Esophagus (tissue), 2 donors: ENCODE data around the gene TMEM161B. TPM values are rescaled to one million over a fixed set of nuclear protein-coding genes. Genes with fewer than 3 reads are reported as not detected.
"Not testable (repeated sequence)": the region's sequence is repeated elsewhere in the genome, so short reads cannot be mapped to it uniquely, and the experiment has no call there.

ENCODE experiments used
- H3K27ac ChIP-seq, 2 donors: one replicate each; pipeline ENCODE4 v1.5.1; 2013; ENCODE audit warnings: low read depth in 2 of 2, mild to moderate bottlenecking in 2 of 2, inconsistent platforms in 1 of 2, low read length in 1 of 2, moderate library complexity in 1 of 2
- H3K27me3 ChIP-seq, 2 donors: one replicate each; pipeline ENCODE4 v1.6.1; 2013; ENCODE audit warnings: low read length in 2 of 2, control low read depth in 1 of 2, mild to moderate bottlenecking in 1 of 2; ENCODE audit not compliant: insufficient read depth in 2 of 2, control insufficient read depth in 1 of 2
- H3K36me3 ChIP-seq, 2 donors: one replicate each; pipeline ENCODE4 v1.6.1; 2013; ENCODE audit warnings: low read length in 1 of 2; ENCODE audit not compliant: control insufficient read depth in 2 of 2, insufficient read depth in 2 of 2
- H3K4me1 ChIP-seq, 2 donors: one replicate each; pipeline ENCODE4 v1.6.1; 2013; ENCODE audit warnings: low read length in 1 of 2; ENCODE audit not compliant: control insufficient read depth in 2 of 2, insufficient read depth in 2 of 2
- H3K4me3 ChIP-seq, 2 donors: one replicate each; pipeline ENCODE4 v1.5.1; 2013; ENCODE audit warnings: low read length in 2 of 2, mild to moderate bottlenecking in 2 of 2, low read depth in 1 of 2, moderate library complexity in 1 of 2
- H3K9me3 ChIP-seq, 2 donors: one replicate each; pipeline ENCODE4 v1.6.1; 2013; ENCODE audit warnings: mild to moderate bottlenecking in 2 of 2, low read depth in 1 of 2, low read length in 1 of 2, moderate library complexity in 1 of 2; ENCODE audit not compliant: control insufficient read depth in 2 of 2, insufficient read depth in 1 of 2
- WGBS, 2 donors: extraction: QIAGEN DNeasy Blood & Tissue Kit; methylation state at CpG; one replicate each; pipeline ENCODE4 v1.1.7; 2013; 5-methylcytosine and 5-hydroxymethylcytosine counted together
- polyA plus RNA-seq, 2 donors: library from polyadenylated mRNA; stranded (reverse); fragments of 200-250 nt; gene quantifications; one replicate each; pipeline ENCODE4 v1.2.3, GENCODE V29; 2013
- donor health status: healthy with polysubstance abuse.
- donor health status: Bipolar disorder and iron deficiency.

The TMEM161B gene
- polyA plus RNA-seq, 2 donors, result 5.0 to 6.7 TPM

GRCh38 chr5:88279584-88279983 lies 10.9 kb upstream of the TMEM161B start:
- Histone ChIP-seq H3K27ac (no peak overlapping the region), H3K4me3 (no peak overlapping the region), H3K27me3 (no peaks in the 10 kb centered on the region), H3K9me3 (no peaks in the 10 kb centered on the region), H3K4me1 (no peaks in the 10 kb centered on the region), H3K36me3 (no peaks in the 10 kb centered on the region)
- WGBS, 2 donors, result 93 to 100% methylated on average over 1 of the region's 1 CpG

GRCh38 chr5:88276378-88276777 lies 7.7 kb upstream of the TMEM161B start:
- Histone ChIP-seq H3K9me3 (no peaks in the 10 kb centered on the region), H3K4me1 (no peaks in the 10 kb centered on the region), H3K27ac (no peak overlapping the region), H3K4me3 (no peak overlapping the region), H3K27me3 (no peaks in the 10 kb centered on the region), H3K36me3 (no peaks in the 10 kb centered on the region)
- 90 to 97% methylated on average over 1 of the region's 1 CpG for WGBS, 2 donors

GRCh38 chr5:88275581-88275980 lies 6.9 kb upstream of the TMEM161B start:
- Histone ChIP-seq H3K36me3 (peaks cover 1 to 2% of the 10 kb centered on the region in 2 donors), H3K9me3 (no peaks in the 10 kb centered on the region), H3K27ac (no peak overlapping the region), H3K4me1 (peaks cover 0 to under 1% of the 10 kb centered on the region in 2 donors), H3K4me3 (no peak overlapping the region), H3K27me3 (no peaks in the 10 kb centered on the region)

GRCh38 chr5:88269222-88269771 lies 652 bp upstream of the TMEM161B start:
- H3K4me1 ChIP-seq, result peaks cover 0 to 3% of the 10 kb centered on the region in 2 donors
- 4 to 7% methylated on average over 16 of the region's 16 CpGs for WGBS, 2 donors
- H3K4me3 ChIP-seq, result peak overlapping the region; percentile 92 to 97
- no peaks in the 10 kb centered on the region for H3K27me3 ChIP-seq
- no peaks in the 10 kb centered on the region for H3K9me3 ChIP-seq
- peaks cover 2 to 3% of the 10 kb centered on the region in 2 donors for H3K36me3 ChIP-seq
- H3K27ac ChIP-seq, result peak overlapping the region; percentile 74 to 87

- H3K27ac ChIP-seq, H3K36me3 ChIP-seq, H3K9me3 ChIP-seq, H3K4me3 ChIP-seq, H3K27me3 ChIP-seq, H3K4me1 ChIP-seq: not testable (repeated sequence)
- WGBS, 2 donors, result 89 to 92% methylated on average over 2 of the region's 2 CpGs
Observed at GRCh38 chr5:88264565-88264964, 4.1 kb downstream of the TMEM161B start.

- Histone ChIP-seq H3K4me1 (no peaks in the 10 kb centered on the region), H3K27me3 (no peaks in the 10 kb centered on the region), H3K4me3 (no peak overlapping the region), H3K9me3 (no peaks in the 10 kb centered on the region), H3K36me3 (no peaks in the 10 kb centered on the region), H3K27ac (no peak overlapping the region)
- 94 to 96% methylated on average over 2 of the region's 2 CpGs for WGBS, 2 donors
Observed at GRCh38 chr5:88263349-88263748, 5.3 kb downstream of the TMEM161B start.

GRCh38 chr5:88262116-88262515 lies 6.5 kb downstream of the TMEM161B start:
- Histone ChIP-seq H3K27me3 (no peaks in the 10 kb centered on the region), H3K4me3 (no peak overlapping the region), H3K4me1 (no peaks in the 10 kb centered on the region), H3K36me3 (no peaks in the 10 kb centered on the region), H3K9me3 (no peaks in the 10 kb centered on the region), H3K27ac (no peak overlapping the region)

GRCh38 chr5:88258636-88259035 lies 10.0 kb downstream of the TMEM161B start:
- Histone ChIP-seq H3K27ac (no peak overlapping the region), H3K4me1 (no peaks in the 10 kb centered on the region), H3K4me3 (no peak overlapping the region), H3K9me3 (no peaks in the 10 kb centered on the region), H3K27me3 (no peaks in the 10 kb centered on the region), H3K36me3 (no peaks in the 10 kb centered on the region)
- WGBS, 2 donors, result 79 to 95% methylated on average over 2 of the region's 2 CpGs

- H3K27me3 ChIP-seq, result no peaks in the 10 kb centered on the region
- no peaks in the 10 kb centered on the region for H3K4me1 ChIP-seq
- no peak overlapping the region for H3K4me3 ChIP-seq
- no peak overlapping the region for H3K27ac ChIP-seq
- no peaks in the 10 kb centered on the region for H3K36me3 ChIP-seq
- H3K9me3 ChIP-seq, result no peaks in the 10 kb centered on the region
- 76 to 77% methylated on average over 4 of the region's 4 CpGs for WGBS, 2 donors
Observed at GRCh38 chr5:88256872-88257271, 11.8 kb downstream of the TMEM161B start.

GRCh38 chr5:88256037-88256436 lies 12.6 kb downstream of the TMEM161B start:
- H3K27ac ChIP-seq, result no peak overlapping the region
- H3K4me1 ChIP-seq, result no peaks in the 10 kb centered on the region
- no peaks in the 10 kb centered on the region for H3K9me3 ChIP-seq
- no peak overlapping the region for H3K4me3 ChIP-seq
- H3K27me3 ChIP-seq, result no peaks in the 10 kb centered on the region
- no peaks in the 10 kb centered on the region for H3K36me3 ChIP-seq
